Fibroblast of the conjunctiva (primary cell): Measurements from ENCODE around the gene EEF1A2.

Experiments
- DNase-seq: peaks from one replicate; pipeline ENCODE4 v3.0.0-alpha.2; 2010; ENCODE audit warnings: low read depth

The EEF1A2 gene

GRCh38 chr20:63536997-63537524, 38.2 kb upstream of the EEF1A2 start, which contains the start of gene PTK6:
Gene PTK6 (minus strand): TSS chr20:63537376. CDS start chr20:63537314, 62 bp downstream.
- DNase-seq, result no peak

- DNase-seq, result no peak
Measured at GRCh38 chr20:63536241-63536977, 37.5 kb upstream of the EEF1A2 start.

GRCh38 chr20:63534831-63535651, 36.2 kb upstream of the EEF1A2 start:
- DNase-seq, result no peak

- DNase-seq, result no peak
Measured at GRCh38 chr20:63534427-63534830, 35.5 kb upstream of the EEF1A2 start.

- no peak for DNase-seq
Measured at GRCh38 chr20:63533871-63534393, 35.0 kb upstream of the EEF1A2 start.

- DNase-seq, result no peak
Measured at GRCh38 chr20:63533388-63533787, 34.5 kb upstream of the EEF1A2 start.

- DNase-seq, result no peak
Measured at GRCh38 chr20:63532449-63532971, 33.6 kb upstream of the EEF1A2 start.

- DNase-seq, result no peak
Measured at GRCh38 chr20:63531686-63532448, 33.0 kb upstream of the EEF1A2 start.

GRCh38 chr20:63530788-63531160, 31.9 kb upstream of the EEF1A2 start:
- no peak for DNase-seq

GRCh38 chr20:63529861-63530787, 31.2 kb upstream of the EEF1A2 start:
- no peak for DNase-seq

- no peak for DNase-seq
Measured at GRCh38 chr20:63529180-63529860, 30.4 kb upstream of the EEF1A2 start.

- no peak for DNase-seq
Measured at GRCh38 chr20:63527184-63527583, 28.3 kb upstream of the EEF1A2 start.

- DNase-seq, result no peak
Measured at GRCh38 chr20:63525971-63526370, 27.1 kb upstream of the EEF1A2 start.

GRCh38 chr20:63525185-63525584, 26.3 kb upstream of the EEF1A2 start:
- no peak for DNase-seq

GRCh38 chr20:63522981-63523611, 24.2 kb upstream of the EEF1A2 start:
- DNase-seq, result no peak

GRCh38 chr20:63522091-63522868, 23.4 kb upstream of the EEF1A2 start:
- no peak for DNase-seq

- DNase-seq, result no peak
Measured at GRCh38 chr20:63521602-63522001, 22.7 kb upstream of the EEF1A2 start.

- peak; percentile 43 for DNase-seq
Measured at GRCh38 chr20:63520934-63521601, 22.2 kb upstream of the EEF1A2 start.
